ENCODE results near the gene ZCCHC2.

- TF ChIP-seq KDM5A (IDR thresholded peaks at IDR 0.05; ENCODE audit: low read length) (no peak), CTCF (IDR thresholded peaks at IDR 0.05; ENCODE audit: control extremely low read depth in 1 of 3, insufficient read depth in 1 of 3, low read depth in 1 of 3, low read length in 3 of 3) (no peak), RAD21 (IDR thresholded peaks at IDR 0.05 in 1 of 2, conservative IDR thresholded peaks at IDR 0.05 in 1 of 2; ENCODE audit: low read depth in 2 of 2, low read length in 2 of 2) (no peak), SIN3A (conservative IDR thresholded peaks at IDR 0.05 in 1 of 2, IDR thresholded peaks at IDR 0.05 in 1 of 2; ENCODE audit: low read depth in 1 of 2, low read length in 2 of 2) (no peak), EP300 (IDR thresholded peaks at IDR 0.05; ENCODE audit: borderline replicate concordance in 1 of 2, low read depth in 2 of 2, low read length in 2 of 2) (no peak), POLR2A (IDR thresholded peaks at IDR 0.05; ENCODE audit: control extremely low read depth in 1 of 2, low read depth in 2 of 2, low read length in 2 of 2) (no peak), TEAD4 (IDR thresholded peaks at IDR 0.05; ENCODE audit: low read depth, low read length) (no peak), MAFK (IDR thresholded peaks at IDR 0.05; ENCODE audit: low read depth, low read length) (no peak), POLR2AphosphoS5 (IDR thresholded peaks at IDR 0.05; ENCODE audit: low read depth, low read length) (no peak), SAP30 (IDR thresholded peaks at IDR 0.05; ENCODE audit: insufficient read depth, insufficient replicate concordance, low read length) (no peak)
Measured at GRCh38 chr18:62514570-62514969, 8.3 kb upstream of the ZCCHC2 start.
